Gastroesophageal sphincter (tissue), 3 donors: ENCODE measurements around the gene ZNF653.

Experiments used
- POLR2A ChIP-seq, 2 donors: fragments of 450-650 bp; IDR thresholded peaks; one replicate each; pipeline ENCODE4 v1.6.1; 2017; ENCODE audit warnings: antibody characterized with exemption in 2 of 2, mild to moderate bottlenecking in 2 of 2, moderate library complexity in 1 of 2
- TF ChIP-seq, protein P1 (sequence below), 4 experiments: fragments of 200-600 bp in 2 of 4; fragments of 450-650 bp in 2 of 4; sonication (generic) in 1 of 4; IDR thresholded peaks; one replicate each; pipeline ENCODE4 v1.5.1; 2017 to 2019; ENCODE audit warnings: antibody characterized with exemption in 4 of 4, mild to moderate bottlenecking in 2 of 4, moderate library complexity in 2 of 4

DNA sequence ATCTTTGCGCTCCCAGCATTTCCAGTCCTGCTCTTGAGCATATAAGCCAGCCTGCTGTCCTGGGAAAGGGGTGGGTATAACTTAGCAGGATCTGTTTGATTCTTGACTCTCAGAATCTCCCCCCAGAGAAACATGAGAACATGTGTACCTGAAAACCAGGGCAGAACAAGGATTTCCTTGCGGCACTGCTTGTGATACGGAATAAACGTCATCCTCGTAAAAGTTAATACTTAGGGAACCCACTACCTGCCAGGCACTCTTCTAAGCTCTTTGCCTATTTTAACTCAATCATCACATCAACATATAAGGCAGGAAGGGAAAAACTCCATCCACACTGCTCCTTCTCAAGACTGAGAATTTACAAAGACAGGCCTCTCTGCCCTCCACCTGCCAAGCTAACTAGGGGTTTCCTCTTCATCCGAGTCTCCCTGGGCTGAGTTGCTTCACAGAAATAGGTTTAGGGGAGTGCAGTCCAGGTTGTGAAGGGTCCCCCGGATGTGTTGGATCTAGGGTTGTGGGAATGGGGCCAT lies 1.1 kb downstream of the ZNF653 start:
- TF ChIP-seq, protein P1, sequence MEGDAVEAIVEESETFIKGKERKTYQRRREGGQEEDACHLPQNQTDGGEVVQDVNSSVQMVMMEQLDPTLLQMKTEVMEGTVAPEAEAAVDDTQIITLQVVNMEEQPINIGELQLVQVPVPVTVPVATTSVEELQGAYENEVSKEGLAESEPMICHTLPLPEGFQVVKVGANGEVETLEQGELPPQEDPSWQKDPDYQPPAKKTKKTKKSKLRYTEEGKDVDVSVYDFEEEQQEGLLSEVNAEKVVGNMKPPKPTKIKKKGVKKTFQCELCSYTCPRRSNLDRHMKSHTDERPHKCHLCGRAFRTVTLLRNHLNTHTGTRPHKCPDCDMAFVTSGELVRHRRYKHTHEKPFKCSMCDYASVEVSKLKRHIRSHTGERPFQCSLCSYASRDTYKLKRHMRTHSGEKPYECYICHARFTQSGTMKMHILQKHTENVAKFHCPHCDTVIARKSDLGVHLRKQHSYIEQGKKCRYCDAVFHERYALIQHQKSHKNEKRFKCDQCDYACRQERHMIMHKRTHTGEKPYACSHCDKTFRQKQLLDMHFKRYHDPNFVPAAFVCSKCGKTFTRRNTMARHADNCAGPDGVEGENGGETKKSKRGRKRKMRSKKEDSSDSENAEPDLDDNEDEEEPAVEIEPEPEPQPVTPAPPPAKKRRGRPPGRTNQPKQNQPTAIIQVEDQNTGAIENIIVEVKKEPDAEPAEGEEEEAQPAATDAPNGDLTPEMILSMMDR (IDR thresholded peaks at IDR 0.05): no peak
- no peak for TF ChIP-seq POLR2A (IDR thresholded peaks at IDR 0.05)
